AML-193 (cell line): ENCODE data around the gene KSR1.
A peak's percentile ranks its signal among the peaks of the same experiment; 100 is the strongest.

Experiments
- DNase-seq, 2 experiments: peaks; one replicate each; lab custom pipeline; 2025; lab: John Stamatoyannopoulos, UW

Gene KSR1

GRCh38 chr17:27514595-27515413 lies 58.6 kb downstream of the KSR1 start:
- DNase-seq: no peak

DNA sequence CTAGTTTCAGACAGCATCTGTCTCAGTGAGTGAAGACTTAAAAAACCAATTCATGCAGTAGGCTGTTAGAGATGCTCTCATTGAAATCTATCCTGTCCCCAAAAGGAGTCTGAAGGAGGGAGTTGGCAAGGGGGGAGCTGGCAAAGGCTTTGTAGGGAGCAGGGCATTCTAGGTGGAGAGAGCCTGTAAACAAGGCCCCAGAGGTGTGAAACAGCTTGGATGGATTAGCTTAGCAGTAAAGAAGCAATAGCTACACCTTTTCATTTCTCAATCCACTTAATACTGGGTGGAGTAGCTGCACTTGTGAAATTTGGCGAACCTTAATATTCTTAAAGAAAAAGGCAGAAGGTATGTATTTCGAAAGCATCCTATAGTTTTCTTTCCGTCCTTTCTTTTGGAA lies 61.8 kb downstream of the KSR1 start:
- no peak for DNase-seq

DNA sequence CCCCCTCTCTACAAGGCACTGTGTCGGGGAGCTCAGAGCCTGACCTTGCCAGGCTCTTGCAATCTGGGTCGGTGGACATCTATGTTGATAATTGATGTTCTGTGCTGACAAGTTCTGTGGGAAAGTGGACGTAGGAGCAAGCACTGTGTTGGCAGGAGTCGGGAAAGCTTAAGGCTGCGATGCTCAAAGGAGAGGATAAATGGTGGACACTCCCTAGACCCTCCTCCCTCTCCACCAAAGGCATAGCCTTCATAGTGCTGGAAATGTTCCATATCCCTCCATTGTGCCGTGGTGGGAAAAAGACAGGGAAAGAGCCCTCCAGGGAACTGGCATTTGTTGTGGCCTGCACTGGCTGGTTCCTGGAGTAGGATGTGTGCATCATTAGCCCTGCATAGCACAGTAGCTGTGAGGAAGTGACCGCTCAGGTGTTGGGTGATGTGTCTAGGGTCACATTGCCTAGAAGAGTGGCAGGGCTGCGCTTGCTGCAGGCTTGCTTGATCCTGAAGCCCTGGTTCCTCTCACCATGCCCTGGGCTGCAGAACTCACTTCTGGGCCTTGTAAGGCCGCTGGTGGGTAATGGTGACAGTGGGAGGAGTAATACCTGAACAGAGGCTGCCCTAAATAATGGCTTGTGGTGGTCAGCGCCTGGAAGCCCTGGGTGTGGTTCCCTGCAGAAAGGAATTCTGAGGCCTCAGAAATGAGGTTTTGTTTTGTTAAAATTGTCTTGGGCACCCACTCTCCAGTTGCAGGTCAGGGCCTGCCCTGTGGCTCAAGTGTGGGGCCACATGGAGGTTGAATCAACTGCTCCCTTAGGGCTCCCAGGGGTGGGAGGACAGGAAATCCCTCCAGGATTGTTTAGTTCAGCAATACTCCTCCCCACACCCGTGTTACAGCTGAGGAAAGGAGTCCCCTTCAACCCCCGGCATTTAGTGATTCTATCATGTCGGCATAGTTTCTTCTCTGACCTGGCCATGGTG lies 62.6 kb downstream of the KSR1 start:
- DNase-seq: no peak

GRCh38 chr17:27519550-27519949 lies 63.3 kb downstream of the KSR1 start:
- no peak for DNase-seq

- DNase-seq: no peak
These were observed 64.4 kb downstream of the KSR1 start for GRCh38 chr17:27520491-27521185.

DNA sequence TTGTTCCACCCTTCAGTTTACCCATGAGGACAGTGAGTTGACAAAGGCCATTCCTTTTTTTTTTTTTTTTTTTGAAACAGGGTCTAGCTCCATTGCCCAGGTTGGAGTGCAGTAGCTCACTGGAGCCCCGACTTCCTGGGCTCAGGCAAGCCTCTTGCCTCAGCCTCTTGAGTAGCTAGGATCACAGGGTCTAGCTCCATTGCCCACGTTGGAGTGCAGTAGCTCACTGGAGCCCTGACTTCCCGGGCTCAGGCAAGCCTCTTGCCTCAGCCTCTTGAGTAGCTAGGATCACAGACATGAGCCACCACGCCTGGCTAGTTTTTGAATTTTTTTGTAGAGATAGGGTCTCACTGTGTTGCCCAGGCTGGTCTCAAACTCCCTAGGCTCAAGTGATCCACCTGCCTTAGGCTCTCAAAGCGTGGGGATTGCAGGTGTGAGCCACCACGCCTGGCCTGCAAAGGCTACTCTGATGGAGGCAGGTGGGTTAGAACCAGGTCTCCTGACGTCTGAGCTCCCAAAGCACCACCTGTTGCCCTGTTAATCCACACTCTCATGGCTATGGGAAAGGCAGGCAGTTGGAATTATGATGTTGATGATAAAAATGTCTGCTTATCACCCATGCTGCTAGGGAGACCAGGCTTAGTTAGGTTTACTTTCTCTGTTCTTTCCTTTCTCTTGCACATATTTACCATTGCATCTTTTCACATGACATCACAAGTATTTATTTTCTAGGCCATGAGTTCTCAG lies 65.2 kb downstream of the KSR1 start:
- no peak for DNase-seq

- DNase-seq: no peak
These were observed 65.9 kb downstream of the KSR1 start for GRCh38 chr17:27522028-27522635.

DNA sequence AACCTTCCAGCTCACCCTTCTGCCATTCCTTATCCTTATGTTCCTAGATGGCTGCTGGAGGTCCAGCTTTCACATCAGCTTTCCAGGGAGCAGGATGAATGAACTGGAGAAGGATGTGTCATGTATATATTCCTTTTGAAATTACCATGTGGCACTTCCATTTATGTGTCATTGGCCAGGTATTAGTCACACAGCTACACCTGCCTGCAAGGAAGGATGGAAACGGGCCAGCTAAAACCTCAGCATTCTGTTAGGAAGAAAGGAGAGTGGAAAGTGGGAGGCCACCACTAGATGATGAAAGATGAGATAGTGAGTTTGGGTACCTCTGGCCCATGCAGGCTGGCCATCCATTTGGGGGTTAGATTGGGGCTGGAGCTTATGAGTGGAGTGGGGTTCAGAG lies 67.5 kb downstream of the KSR1 start:
- no peak for DNase-seq

DNA sequence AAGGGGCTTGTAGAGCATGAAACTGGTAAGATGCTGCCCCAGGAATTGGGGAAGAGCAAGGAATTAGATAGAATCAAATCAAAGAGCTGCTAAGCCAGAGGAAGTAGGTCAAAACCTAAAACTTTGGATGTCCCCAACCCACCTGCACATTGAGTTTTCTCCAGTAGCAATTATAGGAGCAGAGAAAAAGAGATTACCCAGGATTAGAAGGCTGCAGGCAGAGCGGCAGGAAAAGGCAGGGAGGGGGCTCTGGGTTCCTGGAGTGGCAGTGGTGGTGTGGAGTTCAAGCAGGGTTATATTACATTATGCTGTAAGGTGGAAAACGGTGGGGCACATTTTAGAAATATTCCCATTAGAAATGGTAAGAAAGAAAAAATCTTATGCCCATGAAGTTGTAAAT lies 68.3 kb downstream of the KSR1 start:
- DNase-seq: no peak

GRCh38 chr17:27525316-27525715 lies 69.1 kb downstream of the KSR1 start:
- DNase-seq: no peak

- peak in 1 of 2 experiments; percentile 13 for DNase-seq
These were observed 69.8 kb downstream of the KSR1 start for GRCh38 chr17:27525836-27526603.

GRCh38 chr17:27526604-27527002 lies 70.4 kb downstream of the KSR1 start:
- DNase-seq: peak; percentile 39 to 64

GRCh38 chr17:27529230-27529796 lies 73.1 kb downstream of the KSR1 start:
- DNase-seq: peak; percentile 98

DNA sequence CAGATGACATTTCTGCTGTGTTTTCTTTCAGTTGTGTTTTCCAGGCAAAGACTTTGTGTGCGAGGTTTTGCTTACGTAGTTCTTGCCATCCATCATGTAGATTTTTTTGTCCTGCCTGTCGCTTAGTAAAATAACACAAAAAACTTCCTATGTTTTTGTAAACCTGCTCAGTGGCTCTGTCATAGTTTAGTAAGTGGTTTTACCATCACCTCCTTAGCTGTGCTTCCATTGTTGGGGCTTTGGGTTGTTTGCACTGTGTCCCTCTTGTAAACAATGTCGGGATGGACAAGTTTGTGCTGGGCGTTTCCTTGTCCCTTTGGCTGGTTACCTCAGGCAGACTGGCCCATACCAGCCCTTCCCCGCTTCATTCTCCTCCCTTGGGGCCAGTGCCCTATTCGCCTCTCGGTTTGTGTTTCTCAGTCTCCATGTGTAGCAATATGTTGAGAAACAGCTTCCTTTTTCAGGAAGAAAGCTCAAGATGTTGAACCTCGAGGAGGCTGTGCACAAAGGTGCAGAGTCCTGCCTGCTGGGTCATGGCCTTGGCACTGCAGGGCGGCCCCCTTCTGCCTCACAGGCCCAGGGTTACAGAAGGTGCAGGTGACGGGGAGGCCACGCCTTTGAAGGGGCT lies 74.6 kb downstream of the KSR1 start:
- DNase-seq: peak; percentile 99

GRCh38 chr17:27531469-27531961 lies 75.3 kb downstream of the KSR1 start:
- peak; percentile 57 to 62 for DNase-seq

- DNase-seq: peak; percentile 99
These were observed 76.3 kb downstream of the KSR1 start for GRCh38 chr17:27532269-27533263.

DNA sequence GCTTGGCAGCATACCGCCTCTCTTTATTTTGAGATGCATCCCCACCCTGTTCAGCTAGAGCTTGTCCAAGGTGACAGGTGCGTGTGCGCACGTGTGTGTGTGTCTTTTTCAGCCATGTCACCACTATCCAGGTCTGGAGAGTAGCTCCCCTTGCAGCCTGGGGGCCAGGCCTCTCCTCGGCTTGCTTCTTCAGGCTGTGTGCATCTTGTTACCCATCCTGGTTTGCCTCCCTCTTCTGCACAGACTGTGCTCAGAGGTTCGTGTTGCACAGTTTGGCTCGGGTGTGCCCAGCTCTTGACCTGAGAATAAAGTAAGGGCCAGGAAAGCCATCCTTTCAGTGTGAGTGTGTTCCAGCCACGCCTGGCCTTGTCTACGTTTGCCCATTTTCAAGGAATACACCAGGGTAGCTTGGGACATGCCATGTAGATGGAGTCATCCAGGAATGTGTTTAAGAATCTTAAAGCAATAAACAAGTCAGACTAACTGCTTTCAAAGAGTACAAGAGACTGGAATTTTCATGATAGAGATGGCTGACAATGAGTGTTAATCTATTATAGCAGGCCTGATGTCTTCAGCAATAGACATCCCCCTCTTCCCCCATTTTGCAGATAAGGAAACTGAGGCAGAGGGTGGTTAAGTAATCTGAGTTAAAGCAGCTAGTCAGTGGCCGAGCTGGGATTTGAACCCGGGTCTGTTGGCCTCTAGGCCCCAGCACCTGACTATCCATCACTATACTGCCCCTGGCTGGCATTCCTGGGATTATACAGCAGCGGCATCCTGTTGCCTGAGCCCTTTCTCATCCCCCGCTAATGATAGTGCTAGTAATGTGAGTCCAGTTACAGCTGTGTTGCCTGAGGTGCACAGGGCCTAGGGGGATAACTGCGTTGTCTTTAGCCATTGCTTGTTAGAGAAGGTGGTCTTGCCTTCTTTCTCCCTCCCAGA lies 77.9 kb downstream of the KSR1 start:
- DNase-seq: no peak
